D341Med (cell line): ENCODE data around the gene TRAF1.

Experiments
- DNase-seq: peaks from one replicate; pipeline ENCODE4 v3.0.0; 2012; ENCODE audit warnings: low spot score

The TRAF1 gene

GRCh38 chr9:120940573-120940972 lies 14.0 kb upstream of the TRAF1 start:
- no peak for DNase-seq

- no peak for DNase-seq
These were observed 12.3 kb upstream of the TRAF1 start for GRCh38 chr9:120938851-120939250.

DNA sequence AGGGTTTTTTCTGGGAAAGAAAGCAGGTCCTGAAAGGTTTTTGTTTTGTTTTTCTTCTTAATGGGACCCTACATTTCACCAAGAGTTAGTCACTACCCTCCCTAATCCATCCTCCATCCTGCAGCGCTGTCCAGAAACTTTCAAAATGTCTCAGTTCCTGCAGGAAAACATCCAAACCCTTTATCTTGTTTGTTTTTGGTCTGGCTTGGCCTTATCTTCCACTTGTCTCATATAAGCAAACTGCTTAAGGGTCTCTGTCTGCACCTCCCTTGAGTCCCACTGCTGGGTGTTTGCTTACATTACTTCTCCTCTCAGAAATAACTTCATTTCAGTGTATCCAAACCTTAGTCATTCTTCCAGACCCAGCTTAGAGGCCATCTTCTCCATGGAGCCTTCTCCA lies 11.0 kb upstream of the TRAF1 start:
- no peak for DNase-seq

DNA sequence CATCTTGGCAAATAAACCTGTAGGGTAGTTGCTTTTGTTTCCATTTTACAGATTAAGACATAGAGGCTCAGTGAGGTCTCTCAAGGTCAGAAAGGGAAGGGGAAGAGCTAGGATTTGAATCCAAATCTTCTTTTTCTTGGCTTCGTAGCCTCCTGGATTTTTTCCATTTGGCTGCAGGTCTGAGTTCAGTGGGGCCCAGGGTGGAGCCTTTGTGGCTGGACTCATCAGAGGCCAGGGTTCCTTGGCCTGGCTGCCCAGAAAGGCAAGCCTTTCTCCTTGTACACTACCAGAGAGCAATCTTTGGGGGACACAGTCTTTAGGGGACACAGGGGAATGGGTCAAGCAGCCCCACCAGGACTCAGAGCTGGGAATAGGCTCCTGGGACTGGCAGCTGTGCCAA lies 10.5 kb upstream of the TRAF1 start:
- DNase-seq = no peak

DNA sequence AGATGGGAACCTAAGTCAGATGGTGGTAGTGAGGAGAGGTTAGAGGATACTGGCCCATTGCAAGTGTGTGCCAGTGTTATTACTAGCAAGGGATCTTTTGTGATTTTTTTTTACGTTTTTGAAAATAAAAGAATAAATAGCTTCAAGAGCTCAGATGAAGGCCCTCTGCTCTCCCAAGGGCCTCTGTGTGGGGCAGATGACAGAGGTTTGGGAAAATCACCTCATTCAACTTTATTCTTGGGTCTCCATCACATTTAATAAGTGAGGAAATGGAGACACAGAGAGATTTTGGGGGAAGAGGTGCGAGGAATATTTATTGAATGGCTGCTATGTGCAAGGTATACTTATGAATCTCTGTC lies 10.1 kb upstream of the TRAF1 start:
- DNase-seq = no peak

DNA sequence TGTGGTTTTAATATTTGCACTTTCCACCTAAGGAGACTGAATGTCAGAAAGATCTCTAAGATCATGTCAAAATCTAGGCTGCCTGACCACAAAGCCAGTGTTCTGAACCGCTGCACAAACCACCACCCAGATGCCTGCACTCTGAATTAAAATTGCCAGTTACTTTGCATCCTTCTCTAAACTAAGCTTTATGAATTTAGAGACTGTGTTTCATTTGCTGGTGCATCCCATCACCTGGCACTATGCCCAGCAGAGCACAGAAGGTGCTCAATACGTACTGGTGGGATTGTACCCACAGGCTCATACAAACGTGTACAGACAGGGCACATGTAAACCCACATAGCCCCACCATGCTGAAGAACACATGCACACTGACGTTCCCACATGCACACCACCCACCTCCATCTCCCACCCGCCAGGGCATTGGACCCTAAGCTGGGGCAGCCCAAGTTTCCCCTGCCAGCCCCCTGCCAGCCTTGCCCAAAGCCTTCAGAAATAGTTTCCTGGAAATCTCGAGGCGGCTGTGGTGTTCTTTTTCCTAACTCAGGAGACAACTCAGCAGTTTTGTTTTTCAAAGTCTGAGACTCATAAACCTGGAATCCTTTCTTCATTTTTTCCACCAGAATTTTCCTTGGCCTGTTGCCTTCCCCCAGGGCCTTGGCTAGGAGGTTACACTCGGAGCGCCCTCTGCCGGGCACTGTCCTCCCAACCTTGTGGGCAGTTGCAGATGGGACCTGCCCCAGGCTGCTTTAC lies 9.6 kb upstream of the TRAF1 start:
- DNase-seq = peak; percentile 88

DNA sequence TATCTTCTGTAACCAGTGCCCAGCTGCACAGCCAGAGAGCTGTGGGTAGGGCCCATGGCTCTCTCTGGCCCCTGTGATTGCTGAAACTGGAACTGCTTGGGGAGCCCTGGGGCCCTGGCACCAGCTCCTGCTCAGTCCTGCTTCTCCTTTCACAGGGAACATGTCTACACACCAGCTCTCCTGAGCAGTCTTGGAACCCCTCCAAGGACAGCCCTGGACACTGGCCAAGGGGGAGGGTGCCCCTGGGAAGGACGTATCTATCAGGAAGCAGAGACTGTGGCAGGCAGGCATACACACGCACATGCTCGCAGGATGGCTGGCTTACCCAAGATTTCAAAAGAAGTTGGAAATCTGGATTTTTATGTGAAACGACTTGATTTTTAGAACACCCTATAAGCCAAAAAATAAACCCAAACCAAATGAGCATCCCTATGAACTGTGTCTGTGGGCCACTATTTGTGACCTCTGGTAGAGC lies 8.8 kb upstream of the TRAF1 start:
- DNase-seq = peak; percentile 83

- no peak for DNase-seq
These were observed 7.7 kb upstream of the TRAF1 start for GRCh38 chr9:120934281-120934680.

GRCh38 chr9:120933310-120934055 lies 6.9 kb upstream of the TRAF1 start:
- no peak for DNase-seq

DNA sequence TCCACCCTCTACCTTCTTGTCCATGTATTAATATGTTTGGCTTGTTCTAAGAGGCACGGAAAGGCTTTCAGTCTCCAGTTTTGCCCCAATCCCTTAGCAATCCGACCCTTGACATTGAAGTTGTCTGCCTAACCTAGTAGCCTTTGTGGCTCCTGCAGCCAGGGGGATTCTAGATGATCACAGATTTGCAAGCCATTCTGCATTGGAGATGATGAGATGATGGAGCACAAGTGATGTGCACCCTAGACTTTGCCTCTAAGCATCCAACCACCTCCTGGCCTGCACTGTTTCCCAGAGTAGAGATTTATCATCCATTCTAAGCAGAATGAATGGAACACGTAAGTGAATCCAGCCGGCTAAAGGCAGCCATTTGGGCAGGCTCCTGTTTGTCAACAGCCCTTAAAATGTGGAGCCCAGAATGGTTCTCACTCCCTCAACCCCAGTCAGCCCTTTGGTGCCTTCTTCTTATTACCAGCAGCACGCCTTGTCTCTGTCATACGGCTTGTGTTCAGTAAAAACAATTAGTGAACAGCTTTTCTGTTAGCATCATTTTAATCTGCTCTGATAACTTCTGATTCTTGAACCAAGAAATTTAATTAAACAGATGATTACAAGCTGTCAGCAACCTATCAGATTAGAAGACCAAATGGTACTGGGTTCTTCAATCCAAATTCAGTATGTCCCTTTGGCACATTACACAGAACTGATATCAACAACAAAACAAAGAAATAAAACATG lies 5.7 kb upstream of the TRAF1 start:
- DNase-seq = peak; percentile 54

GRCh38 chr9:120931231-120932085 lies 4.9 kb upstream of the TRAF1 start:
- DNase-seq = no peak

DNA sequence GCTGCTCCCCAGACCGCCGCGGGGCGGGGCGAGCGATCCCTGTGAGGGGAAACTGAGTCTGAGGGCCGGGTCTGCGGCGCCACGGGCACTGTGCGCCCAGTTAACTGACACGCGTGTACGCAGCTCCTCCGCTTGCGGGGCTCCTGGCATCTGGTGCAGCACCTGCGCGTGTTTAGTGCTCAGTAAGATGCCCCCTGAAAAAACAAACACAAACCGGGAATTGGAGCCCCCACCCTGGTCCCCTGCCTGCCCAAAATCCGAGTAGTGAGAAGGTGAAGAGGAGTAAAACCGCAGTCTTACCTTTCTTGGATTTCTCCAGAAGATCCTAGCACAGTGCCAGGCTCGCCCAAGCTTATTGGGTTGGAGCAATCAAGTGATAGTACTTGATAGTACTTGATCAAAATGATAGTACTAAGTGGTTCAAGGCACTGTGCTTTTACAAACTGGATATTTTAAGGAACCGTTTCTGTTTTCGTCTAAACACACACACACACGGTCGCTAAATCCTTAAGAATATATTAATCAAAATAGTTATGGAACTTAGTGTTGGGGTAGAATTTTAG lies 2.7 kb upstream of the TRAF1 start:
- no peak for DNase-seq

DNA sequence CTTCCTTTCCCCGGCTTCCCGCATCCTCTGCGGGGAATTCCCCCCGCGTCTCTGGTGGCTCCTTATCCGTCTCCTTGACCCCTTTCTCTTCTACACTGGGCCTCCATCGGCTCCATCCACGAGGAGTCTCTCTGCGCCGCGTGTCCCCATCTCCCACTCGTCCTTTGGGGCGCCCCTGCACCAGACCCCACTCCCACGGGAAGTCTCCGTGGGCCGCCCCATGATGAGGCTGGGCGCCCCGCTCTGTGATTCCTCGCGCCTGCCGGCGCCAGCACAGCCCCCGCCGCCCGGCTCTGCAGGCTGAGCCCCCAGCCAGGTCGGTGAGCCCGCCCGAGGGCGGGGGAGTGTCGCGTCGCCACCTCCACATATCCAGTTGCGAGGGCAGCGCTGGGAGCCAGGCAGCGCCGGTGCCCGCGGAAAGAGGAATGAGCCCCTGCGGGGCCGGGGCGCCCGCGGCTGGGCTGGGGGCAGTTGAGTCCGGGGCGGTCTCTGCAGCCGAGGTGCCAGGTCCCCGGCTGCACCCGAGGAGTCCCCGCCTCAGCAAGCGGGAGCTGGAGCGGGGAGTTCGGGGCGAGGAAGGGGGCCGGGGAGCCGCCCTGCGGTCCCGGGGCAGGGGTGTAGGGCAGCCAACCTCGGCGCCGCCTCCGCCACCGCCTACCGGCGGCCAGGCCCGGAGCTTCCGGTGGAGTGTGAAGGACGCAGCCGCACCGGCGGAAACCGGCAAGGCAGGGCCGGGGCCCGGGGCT lies 2.1 kb upstream of the TRAF1 start:
- no peak for DNase-seq

- DNase-seq = no peak
These were observed 1.5 kb upstream of the TRAF1 start for GRCh38 chr9:120928015-120928482.

GRCh38 chr9:120927269-120928014 lies 846 bp upstream of the TRAF1 start:
- DNase-seq = no peak

- DNase-seq = no peak
These were observed 830 bp downstream of the TRAF1 start for GRCh38 chr9:120925535-120926396.

DNA sequence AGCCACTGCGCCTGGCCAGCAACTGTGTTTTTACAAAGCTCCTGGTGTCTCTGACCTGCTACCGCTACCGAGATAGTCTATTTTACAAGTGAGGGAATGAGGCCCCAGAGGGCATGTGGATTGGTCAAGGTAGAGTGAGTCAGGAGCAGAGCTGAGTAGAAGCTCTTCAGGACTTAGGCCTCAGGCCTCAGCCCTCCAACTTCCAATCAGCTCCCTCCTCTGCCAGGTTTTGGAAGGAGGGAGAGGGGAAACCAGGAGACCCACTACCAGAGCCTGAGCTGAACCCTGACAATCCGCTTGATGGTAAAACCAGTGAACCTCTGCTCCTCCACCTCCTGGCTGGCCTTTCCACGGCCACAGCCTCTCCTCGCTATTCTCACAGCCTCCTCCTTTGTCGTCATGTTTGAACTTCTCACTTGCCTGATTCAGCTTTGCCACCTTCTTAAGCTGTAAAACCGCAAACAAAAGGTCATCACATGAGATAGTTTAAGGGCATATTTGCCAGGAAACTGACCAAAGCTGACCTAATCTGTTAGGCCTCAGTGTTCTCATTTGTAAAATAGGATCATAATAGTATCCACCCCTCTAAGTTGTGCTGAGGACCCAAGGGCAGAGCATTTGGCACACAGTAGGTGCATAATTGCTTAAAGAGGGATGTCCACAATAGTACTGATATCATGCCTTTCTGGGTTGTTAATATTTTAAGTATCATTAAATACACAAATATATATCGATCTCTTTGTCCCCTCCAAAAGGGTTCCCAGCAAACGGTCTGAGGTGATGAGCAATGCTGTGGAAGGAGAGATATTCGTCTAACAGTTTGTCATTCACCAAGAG lies 1.7 kb downstream of the TRAF1 start:
- DNase-seq = no peak
